Esophagus (tissue), 2 donors: Measurements from ENCODE around the gene MYB. TPM values are rescaled to one million over a fixed set of nuclear protein-coding genes. Genes with fewer than 3 reads are reported as not detected.
"Not testable (repeated sequence)": the region's sequence is repeated elsewhere in the genome, so short reads cannot be mapped to it uniquely, and the experiment has no call there.

Experiments used
- H3K27ac ChIP-seq, 2 donors: one replicate each; pipeline ENCODE4 v1.5.1; 2013; ENCODE audit warnings: low read depth in 2 of 2, mild to moderate bottlenecking in 2 of 2, inconsistent platforms in 1 of 2, low read length in 1 of 2, moderate library complexity in 1 of 2
- H3K27me3 ChIP-seq, 2 donors: one replicate each; pipeline ENCODE4 v1.6.1; 2013; ENCODE audit warnings: low read length in 2 of 2, control low read depth in 1 of 2, mild to moderate bottlenecking in 1 of 2; ENCODE audit not compliant: insufficient read depth in 2 of 2, control insufficient read depth in 1 of 2
- H3K36me3 ChIP-seq, 2 donors: one replicate each; pipeline ENCODE4 v1.6.1; 2013; ENCODE audit warnings: low read length in 1 of 2; ENCODE audit not compliant: control insufficient read depth in 2 of 2, insufficient read depth in 2 of 2
- H3K4me1 ChIP-seq, 2 donors: one replicate each; pipeline ENCODE4 v1.6.1; 2013; ENCODE audit warnings: low read length in 1 of 2; ENCODE audit not compliant: control insufficient read depth in 2 of 2, insufficient read depth in 2 of 2
- H3K4me3 ChIP-seq, 2 donors: one replicate each; pipeline ENCODE4 v1.5.1; 2013; ENCODE audit warnings: low read length in 2 of 2, mild to moderate bottlenecking in 2 of 2, low read depth in 1 of 2, moderate library complexity in 1 of 2
- H3K9me3 ChIP-seq, 2 donors: one replicate each; pipeline ENCODE4 v1.6.1; 2013; ENCODE audit warnings: mild to moderate bottlenecking in 2 of 2, low read depth in 1 of 2, low read length in 1 of 2, moderate library complexity in 1 of 2; ENCODE audit not compliant: control insufficient read depth in 2 of 2, insufficient read depth in 1 of 2
- WGBS, 2 donors: extraction: QIAGEN DNeasy Blood & Tissue Kit; methylation state at CpG; one replicate each; pipeline ENCODE4 v1.1.7; 2013; 5-methylcytosine and 5-hydroxymethylcytosine counted together
- polyA plus RNA-seq, 2 donors: library from polyadenylated mRNA; stranded (reverse); fragments of 200-250 nt; gene quantifications; one replicate each; pipeline ENCODE4 v1.2.3, GENCODE V29; 2013
- donor health status: healthy with polysubstance abuse.
- donor health status: Bipolar disorder and iron deficiency.

The MYB gene
- polyA plus RNA-seq, 2 donors, result 1.5 to 2.5 TPM

- Histone ChIP-seq H3K27ac (no peak overlapping the region), H3K4me3 (no peak overlapping the region), H3K9me3 (no peaks in the 10 kb centered on the region), H3K36me3 (no peaks in the 10 kb centered on the region), H3K4me1 (no peaks in the 10 kb centered on the region), H3K27me3 (no peaks in the 10 kb centered on the region)
- 85 to 93% methylated on average over 5 of the region's 5 CpGs for WGBS, 2 donors
Observed at GRCh38 chr6:135235716-135236115, 54.6 kb downstream of the MYB start.

DNA sequence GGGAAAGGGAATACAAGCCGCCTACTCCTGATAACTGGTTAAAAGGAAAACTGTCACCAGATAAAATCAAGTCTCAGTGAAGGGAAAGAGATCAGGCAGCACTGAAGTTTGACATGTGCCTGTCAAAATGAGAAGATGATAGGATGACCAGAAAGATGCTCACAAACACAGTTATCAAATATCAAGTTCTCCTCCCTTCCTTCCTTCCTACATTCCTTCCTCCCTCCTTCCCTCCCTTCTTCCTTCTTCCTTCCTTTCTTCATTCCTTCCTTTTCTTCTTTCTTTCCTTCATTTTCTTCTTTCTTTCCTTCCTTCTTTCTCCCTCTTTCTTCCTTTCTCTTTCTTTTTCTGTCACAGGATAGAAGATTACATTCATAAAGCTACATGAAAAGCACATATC, 55.2 kb downstream of the MYB start:
- H3K27ac ChIP-seq, result no peak overlapping the region
- 92 to 94% methylated on average over 1 of the region's 1 CpG for WGBS, 2 donors
- no peaks in the 10 kb centered on the region for H3K9me3 ChIP-seq
- no peaks in the 10 kb centered on the region for H3K4me1 ChIP-seq
- no peaks in the 10 kb centered on the region for H3K36me3 ChIP-seq
- no peaks in the 10 kb centered on the region for H3K27me3 ChIP-seq
- H3K4me3 ChIP-seq, result no peak overlapping the region

- Histone ChIP-seq H3K27ac (no peak overlapping the region), H3K36me3 (no peaks in the 10 kb centered on the region), H3K4me1 (no peaks in the 10 kb centered on the region), H3K4me3 (no peak overlapping the region), H3K9me3 (no peaks in the 10 kb centered on the region), H3K27me3 (no peaks in the 10 kb centered on the region)
- 59 to 66% methylated on average over 6 of the region's 6 CpGs for WGBS, 2 donors
Observed at GRCh38 chr6:135236732-135237131, 55.6 kb downstream of the MYB start.

GRCh38 chr6:135240711-135241110, 59.6 kb downstream of the MYB start:
- Histone ChIP-seq H3K9me3 (no peaks in the 10 kb centered on the region), H3K27me3 (no peaks in the 10 kb centered on the region), H3K4me3 (no peak overlapping the region), H3K36me3 (no peaks in the 10 kb centered on the region), H3K4me1 (no peaks in the 10 kb centered on the region), H3K27ac (no peak overlapping the region)
- 81 to 87% methylated on average over 5 of the region's 5 CpGs for WGBS, 2 donors

DNA sequence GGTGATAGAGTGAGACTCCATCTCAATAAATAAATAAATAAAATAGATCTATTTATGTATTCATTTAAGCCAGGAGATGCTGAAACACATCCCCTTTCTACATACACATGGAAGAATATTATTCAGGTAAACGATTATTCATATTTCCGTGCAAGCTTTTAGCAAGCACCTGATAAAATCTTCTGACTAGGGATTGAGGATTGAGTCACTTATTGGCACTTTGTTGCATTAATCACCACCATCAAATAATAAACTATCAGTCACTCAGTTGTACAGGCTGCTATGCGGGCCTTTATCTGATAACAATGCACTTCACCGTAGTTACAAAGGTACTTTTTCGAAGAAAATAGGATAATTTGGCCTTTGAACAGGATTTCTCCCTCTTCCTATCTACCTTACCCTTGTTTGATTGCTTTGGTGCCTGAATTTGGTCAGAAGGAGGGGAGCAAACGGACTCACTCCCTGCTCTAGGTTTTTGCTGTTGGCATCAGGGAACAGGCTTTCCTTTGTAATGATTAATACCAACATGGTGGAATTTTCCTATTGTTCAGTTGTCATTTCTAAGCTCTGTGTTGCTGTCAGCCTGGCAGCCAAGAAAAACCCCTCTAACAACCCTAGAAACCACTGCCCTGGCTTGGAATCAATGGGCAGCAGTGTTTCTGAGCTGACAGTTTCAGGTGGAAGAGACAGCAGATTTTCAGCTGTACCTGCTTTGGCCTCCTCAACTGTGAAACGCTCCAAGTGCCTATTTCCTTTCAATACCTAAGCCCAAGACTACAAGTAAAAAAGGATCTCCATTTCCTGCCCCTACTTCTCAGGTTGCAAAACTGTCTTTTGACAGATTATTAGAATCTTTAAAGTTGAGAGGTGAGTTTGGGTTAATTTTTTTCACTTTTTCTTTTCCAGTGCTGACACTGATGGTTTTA, 63.0 kb downstream of the MYB start:
- Histone ChIP-seq H3K4me3 (no peak overlapping the region), H3K27ac (no peak overlapping the region)

GRCh38 chr6:135244805-135245204, 63.7 kb downstream of the MYB start:
- Histone ChIP-seq H3K27ac (no peak overlapping the region), H3K4me3 (no peak overlapping the region), H3K27me3 (no peaks in the 10 kb centered on the region), H3K4me1 (no peaks in the 10 kb centered on the region), H3K36me3 (no peaks in the 10 kb centered on the region), H3K9me3 (no peaks in the 10 kb centered on the region)
- WGBS, 2 donors, result 83 to 89% methylated on average over 6 of the region's 6 CpGs

More for the DNA sequence above, 63.0 kb downstream of the MYB start:
- WGBS, 2 donors, result 68% methylated on average over 7 of the region's 7 CpGs
- no peaks in the 10 kb centered on the region for H3K4me1 ChIP-seq
- H3K9me3 ChIP-seq, result no peaks in the 10 kb centered on the region
- H3K36me3 ChIP-seq, result no peaks in the 10 kb centered on the region
- no peaks in the 10 kb centered on the region for H3K27me3 ChIP-seq

GRCh38 chr6:135246412-135247012, 65.4 kb downstream of the MYB start:
- not testable (repeated sequence) for H3K4me3 ChIP-seq, H3K36me3 ChIP-seq, H3K27ac ChIP-seq, H3K27me3 ChIP-seq, H3K9me3 ChIP-seq, H3K4me1 ChIP-seq
- WGBS, 2 donors, result 85 to 92% methylated on average over 8 of the region's 8 CpGs

DNA sequence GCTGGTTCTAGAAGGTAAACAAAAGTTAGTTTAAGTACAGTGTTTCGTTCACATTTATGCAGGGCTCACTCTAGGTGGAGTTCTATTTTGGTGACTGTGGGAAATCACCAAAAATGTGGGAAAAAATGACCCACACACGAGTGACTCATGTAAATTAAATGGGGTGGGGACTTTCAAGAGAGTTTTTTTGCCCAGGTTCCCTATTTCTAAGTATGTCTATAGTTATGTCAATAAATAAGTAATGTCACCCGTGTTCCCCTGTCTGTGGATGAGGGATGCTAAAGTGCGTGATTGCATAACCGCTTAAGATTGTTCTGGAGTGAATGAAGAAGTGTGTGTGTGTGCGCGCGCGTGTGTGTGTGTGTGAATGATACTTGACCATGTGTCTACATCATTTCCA, 69.1 kb downstream of the MYB start:
- 87 to 88% methylated on average over 9 of the region's 9 CpGs for WGBS, 2 donors
- Histone ChIP-seq H3K27me3 (no peaks in the 10 kb centered on the region), H3K36me3 (no peaks in the 10 kb centered on the region), H3K4me3 (no peak overlapping the region), H3K9me3 (no peaks in the 10 kb centered on the region), H3K27ac (no peak overlapping the region), H3K4me1 (no peaks in the 10 kb centered on the region)

- H3K9me3 ChIP-seq, result no peaks in the 10 kb centered on the region
- H3K27ac ChIP-seq, result no peak overlapping the region
- H3K4me3 ChIP-seq, result no peak overlapping the region
- H3K27me3 ChIP-seq, result no peaks in the 10 kb centered on the region
- H3K36me3 ChIP-seq, result no peaks in the 10 kb centered on the region
- WGBS, 2 donors, result 85 to 88% methylated on average over 9 of the region's 9 CpGs
- no peaks in the 10 kb centered on the region for H3K4me1 ChIP-seq
Observed at GRCh38 chr6:135250751-135251497, 69.8 kb downstream of the MYB start.
